ENCODE results near the gene TCF4.

The TCF4 gene

DNA sequence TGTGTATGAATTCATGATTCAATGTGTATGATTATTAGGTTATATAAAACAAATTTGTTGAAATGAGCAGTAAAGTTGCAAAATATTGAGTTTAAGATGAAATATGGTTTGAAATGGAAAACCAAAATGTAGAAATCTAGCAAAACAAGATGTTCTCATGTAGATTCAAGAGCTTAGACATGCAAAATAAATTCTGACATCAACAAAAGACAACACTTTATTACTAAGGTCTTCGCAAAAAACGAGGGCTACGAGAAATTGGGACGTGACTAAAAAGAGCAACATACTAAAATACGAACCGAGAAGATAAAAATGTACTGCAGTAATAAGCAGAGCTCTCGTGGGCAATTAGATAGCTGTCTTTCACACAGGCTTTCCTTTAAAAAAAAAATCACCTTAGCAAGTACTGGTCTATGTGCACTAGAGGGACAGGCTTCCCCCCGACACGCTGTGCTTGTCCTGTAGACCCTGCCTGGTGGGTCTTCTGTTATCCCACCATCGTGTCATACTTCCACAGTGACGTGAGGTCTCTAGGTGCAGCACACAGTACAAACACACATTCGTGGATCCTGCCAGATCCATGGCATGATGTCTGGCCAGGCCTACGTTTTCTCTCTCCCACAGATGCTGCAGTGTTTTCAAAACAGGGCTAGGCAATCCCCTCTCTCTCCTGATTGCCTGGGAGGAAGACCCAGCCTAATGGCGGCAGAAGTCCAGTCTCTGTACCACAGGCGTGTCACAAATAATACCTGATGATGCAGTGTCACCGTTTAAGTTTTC is 240.8 kb downstream of the TCF4 start:
- no peak for DNase-seq (ENCODE audit: low spot score)

DNA sequence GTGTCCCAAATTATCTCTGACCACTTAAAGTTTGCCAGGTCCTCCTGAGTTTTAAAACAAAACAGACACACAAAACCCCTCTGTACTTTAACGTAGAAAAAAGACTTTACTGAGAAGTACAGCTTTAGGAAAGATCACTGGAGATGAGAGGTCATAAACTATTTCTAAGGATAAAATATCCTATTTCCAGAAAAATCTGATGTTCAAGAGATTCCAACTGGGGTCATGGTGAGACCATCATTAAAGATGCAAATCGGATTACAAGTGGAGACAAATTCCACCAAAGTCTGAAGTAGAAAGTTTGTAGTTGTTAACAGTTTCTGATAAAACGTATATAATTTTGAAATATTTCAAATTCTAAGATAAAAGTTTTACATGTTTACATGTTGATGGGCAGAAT is 241.6 kb downstream of the TCF4 start:
- no peak for DNase-seq (ENCODE audit: low spot score)

DNA sequence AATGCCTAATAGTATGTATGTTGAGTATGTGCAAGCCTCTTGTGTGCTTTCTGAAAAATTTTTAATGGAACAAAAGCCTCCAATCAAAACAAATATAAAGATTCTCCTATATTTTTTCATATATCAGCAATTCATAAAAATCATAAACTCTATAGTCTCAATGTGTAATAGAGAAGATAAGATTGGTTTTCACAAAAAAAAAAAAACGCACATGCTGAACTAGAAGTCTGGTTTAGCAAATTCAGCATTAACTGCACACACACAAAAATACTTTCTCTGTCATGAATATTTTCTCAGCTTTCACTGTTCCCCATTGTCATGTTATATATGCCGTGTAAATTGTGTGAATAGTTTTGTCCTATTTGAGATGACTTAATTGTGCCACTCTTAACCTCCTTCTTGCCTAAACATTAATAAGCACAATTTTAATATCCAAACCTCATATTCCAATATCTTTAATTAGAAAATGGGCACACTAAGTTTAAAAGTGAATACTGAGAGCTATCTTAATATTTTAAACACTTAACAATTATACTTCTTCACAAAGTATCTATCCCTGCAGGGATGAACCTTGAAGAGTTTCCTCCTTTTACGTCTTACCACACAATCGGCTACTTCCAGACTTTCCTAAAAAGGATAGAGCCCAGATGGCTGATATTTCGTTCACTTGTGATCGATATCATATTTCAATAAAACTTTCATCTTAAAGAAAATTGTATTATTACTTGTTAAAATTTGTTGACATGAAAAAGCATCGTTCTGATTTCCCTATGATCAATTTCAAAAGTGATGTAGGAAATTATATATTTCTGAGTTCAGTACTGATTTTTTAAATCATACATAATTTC is 242.7 kb downstream of the TCF4 start:
- DNase-seq (ENCODE audit: low spot score) = no peak

DNA sequence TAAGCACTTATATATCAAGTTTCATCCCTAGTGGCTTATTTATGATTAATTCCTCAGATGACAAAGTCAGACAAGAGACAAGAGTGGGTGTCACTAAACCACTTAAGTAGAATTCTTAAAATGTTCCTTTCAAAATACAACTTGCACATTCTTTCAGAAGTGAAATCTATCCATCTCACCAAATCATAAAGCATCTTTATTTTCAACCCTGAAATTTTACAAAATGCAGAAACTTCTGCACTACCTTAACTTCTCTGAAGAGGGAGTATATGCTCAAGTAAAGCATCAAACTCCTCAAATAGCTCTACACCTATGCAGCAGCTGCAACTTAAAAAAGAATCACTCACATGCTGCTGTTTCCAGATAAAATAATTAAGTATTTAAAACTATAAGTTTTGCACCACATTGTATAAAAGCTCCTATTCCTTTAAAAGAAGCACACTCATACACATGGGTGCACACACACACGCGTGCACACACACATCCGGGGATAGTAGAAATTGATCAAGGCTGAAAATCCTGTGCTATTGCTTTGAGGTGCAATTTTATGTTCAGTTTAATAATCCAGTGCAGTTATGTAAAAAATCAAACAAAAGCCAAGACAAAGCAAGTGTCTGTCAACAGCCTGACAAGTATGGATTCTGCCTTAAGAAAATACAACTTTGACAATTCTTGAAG is 244.5 kb downstream of the TCF4 start:
- peak; percentile 78 for DNase-seq (ENCODE audit: low spot score)

DNA sequence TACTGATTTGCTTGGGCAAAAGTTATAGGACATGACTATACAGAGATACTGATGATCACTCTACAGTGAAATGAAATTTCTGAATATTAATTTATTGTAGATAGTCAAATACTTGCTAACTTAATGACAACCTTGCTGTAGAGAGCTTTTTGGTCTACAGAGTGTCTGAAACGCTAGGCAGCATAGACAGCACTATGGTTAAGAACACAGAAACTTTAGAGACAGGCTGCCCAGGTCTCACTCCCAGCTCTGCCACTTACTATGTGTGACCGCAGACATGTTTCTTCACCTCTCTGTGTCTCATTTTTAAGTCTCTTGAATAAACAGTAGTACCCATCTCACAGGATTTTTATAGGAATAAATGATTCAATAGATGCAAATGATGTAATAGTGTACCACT is 247.0 kb downstream of the TCF4 start:
- DNase-seq (ENCODE audit: low spot score) = no peak

DNA sequence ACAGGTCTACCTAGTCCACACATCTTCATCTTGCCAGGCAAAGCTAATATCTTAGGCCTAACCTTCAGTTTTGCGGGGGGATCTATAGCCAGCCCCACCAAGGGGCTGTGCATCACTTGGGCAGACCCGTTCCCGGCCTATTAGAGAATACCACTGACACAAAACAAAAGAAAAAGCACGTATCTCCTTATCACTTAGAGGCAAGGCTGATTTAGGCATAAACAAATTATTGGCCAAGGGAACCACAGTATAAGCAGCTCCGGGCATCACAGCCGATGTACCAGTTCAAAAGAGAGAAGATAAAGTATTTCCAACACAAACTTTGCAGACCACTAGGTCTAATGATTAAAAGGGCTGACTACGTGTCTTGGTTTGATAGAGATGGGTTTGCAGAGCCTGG is 248.0 kb downstream of the TCF4 start:
- DNase-seq (ENCODE audit: low spot score) = no peak

DNA sequence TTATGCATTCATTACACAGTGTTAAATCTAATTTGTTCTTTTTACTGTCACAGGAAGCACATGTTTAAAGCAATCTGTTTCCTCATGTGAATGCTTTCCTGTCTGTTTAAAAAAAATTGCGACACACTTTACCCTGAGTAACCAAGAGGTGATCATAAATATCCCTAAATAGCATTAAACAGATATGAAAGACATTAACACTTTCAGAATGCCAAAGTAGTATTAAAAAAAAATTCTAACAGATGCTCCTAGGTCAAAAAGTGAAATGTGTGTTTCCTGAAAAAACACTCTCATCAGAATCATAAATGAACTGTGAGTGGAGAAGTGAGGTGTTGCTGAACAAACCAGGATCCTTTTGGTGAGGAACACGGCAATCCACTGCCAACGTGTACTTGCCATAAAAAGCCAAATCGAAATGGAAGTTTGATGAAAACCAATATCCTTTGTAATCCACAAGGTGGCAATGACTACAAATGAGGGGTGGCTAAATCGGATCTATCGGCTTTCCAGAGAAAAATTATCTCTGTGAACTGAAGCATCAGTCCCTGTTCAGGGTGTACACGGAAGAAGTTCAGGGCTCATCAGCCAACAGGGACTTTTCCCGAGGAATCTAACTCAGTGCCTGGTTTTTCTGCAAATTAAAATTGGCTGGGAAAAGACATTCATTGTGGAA is 248.9 kb downstream of the TCF4 start:
- no peak for DNase-seq (ENCODE audit: low spot score)

DNA sequence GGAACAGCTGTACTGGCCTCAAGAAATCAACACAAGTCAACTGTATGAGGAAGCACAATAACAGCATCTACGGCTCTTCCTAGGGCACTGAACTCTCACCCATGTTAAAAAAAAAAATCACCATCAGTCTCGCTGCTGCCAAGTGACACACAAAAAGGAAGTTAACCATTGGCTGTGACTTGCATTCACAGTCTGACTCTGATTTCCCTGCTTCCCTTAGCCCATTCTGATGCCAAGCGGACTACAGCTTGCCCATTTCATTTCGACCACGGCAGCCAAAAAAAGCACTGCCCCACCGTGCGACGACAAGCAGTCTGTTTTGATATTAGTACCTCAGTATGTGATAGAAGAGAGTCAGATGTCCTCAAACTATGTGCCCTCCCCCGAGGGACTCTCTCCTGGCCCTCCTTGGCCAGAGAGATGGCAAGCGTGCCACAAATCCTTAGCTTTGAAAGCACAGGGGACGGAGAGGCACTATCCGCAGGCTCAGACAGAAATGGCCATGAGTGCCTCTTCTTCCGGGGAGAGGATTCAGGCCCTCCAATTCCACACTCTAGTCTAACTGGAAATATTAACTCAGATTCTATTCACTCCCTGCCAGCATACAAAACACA is 250.0 kb downstream of the TCF4 start:
- DNase-seq (ENCODE audit: low spot score) = no peak

DNA sequence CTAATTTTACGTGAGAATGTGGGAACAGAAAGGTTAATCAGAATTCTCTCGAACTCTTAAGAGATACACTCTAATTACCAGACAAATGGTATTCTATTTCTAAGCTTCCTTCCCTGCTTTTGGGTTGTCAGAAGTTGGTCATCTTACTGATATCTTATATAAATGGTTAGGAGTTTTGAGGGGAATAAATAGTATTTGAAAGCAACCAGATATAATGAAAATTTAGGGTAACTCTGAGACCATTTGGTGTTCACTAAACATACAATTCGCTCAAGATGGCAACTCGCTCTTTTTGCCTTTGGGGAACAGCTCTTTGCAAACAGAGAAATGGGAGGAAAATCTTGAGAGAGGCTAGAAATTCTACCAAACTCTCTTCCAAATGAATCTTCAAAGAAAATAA is 250.9 kb downstream of the TCF4 start:
- no peak for DNase-seq (ENCODE audit: low spot score)

DNA sequence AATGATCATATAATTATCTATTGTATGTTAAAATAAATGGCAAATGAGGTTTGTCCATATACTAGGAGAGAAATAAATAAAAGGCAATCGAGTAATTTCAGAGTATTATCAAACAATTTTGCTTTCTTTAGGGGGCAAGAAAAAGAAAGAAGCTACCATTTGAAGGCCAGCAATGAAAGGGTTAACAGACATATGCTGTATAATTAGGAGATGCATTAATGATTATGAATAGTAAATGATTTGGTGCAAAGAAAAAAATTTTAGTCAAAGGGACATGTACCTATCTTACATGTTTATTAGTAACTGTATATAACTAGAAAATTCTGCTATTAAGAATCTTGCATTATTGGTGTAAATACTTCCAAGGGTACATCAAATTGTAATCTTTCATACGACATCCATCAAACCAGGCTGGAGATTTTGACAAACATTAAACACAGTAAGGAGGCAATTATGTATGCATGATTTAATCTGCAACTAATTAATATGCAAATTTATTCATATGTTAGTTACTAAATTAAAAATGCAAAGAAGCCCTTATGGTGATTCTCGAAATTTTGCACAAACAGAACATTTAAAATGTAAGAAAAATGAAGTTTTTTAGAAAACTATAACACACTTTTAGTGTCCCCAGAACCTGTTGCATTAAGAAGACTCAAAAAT is 251.4 kb downstream of the TCF4 start:
- no peak for DNase-seq (ENCODE audit: low spot score)

DNA sequence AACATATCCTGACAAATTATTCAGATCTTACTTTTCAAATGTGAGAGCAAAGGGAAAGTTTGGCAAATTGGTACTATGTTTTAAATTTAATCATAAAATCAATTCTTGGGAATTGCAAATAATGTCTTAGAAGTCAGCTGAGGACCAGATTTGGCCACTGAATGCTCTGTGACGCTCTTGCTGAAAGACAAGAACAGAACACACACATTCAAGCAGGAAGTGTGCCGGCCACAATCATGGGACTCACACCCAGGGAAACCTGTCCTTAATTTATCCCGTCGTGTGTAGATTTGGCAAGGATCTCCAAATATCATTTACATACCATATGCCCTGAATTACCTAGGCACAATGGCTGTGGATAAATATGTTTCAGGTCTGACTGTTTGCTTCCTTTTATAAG is 253.1 kb downstream of the TCF4 start:
- DNase-seq (ENCODE audit: low spot score) = no peak

DNA sequence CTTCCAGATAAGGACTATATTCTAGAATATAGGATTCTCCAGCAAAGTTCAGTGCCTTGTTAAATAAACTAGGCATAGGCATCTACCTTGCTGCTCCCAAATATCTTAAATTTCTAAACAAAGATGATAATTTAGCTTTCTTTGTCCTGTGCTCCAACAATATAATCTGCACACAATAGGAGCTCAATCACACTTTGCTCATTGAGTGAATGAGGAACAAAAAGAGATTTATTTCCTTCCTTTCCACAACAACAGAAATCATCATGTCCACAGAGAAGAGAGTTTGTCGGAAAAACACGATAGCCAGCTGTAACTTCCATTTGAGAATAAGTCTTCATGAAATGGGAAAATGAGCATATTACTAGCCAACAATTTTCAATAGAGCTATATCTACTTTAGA is 256.7 kb downstream of the TCF4 start:
- no peak for DNase-seq (ENCODE audit: low spot score)

DNA sequence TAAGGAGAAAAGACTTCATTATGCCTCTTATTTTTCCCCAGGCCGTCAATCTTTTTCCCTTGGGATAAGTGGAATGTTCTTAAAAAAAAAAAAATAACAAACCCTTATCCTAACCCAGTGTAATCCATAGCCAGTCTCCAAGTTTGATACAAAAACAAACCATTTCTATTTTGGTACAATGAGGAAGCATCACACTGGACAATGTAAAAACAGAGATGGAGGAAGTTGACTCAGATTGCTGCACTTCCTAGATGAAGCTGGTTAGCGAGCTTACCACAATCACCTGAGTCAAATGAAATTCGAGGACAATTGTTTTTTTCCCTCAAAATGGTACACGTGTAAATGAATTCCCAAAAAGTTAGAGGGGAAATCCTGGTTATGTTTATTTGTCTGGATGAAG is 259.7 kb downstream of the TCF4 start:
- no peak for DNase-seq (ENCODE audit: low spot score)

DNA sequence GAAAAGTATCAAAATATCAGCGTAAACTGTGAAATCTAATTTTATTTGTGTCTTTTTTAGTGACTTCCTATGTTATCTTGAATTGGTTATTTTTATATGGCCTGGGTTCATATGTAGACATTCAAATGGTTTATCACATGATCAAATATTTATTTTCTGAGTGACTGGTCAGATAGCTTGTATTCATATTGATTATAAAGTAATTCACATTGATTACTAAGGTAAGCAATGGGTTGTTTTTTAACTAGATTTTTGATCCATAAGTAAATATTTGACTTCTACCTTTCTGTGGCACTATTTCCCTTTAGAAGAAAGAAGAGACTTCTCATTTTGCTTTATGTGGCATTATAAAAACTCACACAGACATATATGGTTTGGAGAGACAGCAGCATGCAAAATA is 260.5 kb downstream of the TCF4 start:
- no peak for DNase-seq (ENCODE audit: low spot score)

DNA sequence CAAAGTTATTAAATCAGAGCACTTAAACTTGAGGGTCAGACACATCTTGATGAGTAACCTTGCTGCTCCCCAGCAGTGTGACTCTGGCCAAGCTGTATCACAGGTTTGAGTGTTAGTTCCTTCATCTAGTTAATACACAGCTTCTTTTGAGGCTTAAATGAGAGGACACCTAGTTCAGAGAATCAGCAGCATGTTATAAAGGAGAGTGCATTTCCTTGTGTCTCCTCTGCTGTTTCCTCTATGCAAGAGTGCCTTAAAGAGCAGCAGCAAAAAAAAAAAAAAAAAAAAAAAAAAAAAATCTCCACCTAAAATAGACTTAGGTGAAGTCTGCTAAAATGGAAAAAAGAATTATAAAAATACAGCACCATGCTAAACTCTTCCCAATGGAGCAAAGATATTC is 261.9 kb downstream of the TCF4 start:
- DNase-seq (ENCODE audit: low spot score) = peak; percentile 52

DNA sequence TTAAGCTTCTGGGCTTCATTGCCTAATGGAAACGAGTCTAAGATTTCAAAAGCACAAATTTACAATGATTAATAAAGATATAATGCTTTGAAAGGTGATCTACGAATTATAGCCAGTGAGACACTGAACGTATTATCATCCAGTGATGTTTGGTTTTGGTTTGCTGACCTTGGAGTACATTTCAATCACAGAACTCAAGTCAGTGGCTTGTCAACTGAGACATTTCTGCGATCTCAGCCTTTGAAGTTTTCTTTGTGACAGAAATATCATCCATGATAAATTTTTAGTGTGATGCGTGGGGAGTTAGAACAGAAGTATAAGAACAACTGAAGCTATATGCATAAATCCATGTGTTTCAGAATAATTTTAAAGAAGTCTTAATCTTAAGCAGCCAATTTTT is 263.8 kb downstream of the TCF4 start:
- DNase-seq (ENCODE audit: low spot score) = peak; percentile 60

DNA sequence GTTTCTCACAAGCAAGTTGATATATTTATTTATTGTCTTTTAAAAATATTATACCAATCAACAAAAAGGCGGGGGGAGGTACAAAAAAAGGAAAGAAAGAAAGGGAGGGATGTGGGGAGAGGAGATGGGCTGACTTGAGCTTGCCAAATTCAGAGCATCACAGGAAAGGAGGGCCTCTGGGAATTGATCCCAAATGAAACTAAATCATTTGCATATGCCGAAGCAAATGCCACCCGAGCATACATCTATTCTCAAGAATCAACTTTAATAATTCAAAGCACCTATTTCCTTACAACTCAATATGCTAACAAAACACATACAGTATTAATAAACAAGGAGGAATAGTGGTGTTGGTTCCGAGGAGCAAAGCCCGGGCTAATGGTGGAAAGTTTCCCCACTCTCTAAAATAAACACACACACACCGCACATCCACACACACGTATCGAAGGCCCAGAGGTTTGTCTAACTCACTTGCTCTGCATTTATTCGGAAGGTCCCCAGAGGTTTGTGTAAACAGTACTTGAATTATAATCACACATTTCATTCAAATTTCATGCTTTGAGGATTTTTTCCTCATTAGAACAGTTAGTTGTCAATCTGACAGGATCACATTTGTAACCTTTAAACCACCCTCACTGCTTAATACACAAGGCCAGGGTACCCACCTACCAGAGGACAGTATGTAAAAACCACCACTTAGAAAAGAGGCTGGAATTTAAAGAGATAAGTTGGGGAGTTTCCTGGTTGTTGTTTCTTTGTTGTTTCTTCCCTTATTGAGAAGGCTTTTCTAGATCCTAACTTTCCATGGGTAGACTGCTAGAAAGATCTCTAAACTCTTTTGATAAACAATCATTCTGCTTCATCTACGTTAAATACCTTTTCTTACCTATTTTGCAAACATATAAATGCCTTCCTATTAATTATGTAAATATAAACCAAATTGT is 264.7 kb downstream of the TCF4 start:
- peak; percentile 80 for DNase-seq (ENCODE audit: low spot score)

DNA sequence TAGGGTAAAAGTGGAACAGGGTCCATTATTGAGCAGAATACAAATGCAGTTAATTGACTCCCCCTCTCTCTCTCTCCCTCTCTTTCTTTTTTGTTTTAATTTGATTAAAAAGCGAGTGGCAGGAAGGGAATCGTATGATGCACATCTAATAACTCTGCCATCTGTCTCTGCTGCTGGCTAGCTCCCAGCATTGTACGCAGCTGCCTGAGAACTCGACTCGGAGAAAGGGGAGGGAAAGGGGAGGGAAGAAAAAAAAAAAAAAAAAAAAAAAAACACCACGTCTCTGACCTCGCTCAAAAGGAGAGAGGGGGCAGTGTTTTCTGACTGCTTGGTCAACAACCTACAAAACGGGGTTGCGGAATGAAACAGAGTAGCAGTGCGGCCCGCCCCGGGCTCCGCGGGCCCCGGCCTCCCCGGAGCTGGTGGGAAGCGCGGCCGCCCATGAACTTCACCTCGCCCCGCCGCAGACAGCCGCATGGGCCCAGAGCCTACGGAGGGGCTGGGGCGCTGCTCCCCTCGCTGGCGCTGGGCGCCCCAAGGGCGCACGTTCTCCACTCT is 265.7 kb downstream of the TCF4 start:
- peak; percentile 96 for DNase-seq (ENCODE audit: low spot score)

DNA sequence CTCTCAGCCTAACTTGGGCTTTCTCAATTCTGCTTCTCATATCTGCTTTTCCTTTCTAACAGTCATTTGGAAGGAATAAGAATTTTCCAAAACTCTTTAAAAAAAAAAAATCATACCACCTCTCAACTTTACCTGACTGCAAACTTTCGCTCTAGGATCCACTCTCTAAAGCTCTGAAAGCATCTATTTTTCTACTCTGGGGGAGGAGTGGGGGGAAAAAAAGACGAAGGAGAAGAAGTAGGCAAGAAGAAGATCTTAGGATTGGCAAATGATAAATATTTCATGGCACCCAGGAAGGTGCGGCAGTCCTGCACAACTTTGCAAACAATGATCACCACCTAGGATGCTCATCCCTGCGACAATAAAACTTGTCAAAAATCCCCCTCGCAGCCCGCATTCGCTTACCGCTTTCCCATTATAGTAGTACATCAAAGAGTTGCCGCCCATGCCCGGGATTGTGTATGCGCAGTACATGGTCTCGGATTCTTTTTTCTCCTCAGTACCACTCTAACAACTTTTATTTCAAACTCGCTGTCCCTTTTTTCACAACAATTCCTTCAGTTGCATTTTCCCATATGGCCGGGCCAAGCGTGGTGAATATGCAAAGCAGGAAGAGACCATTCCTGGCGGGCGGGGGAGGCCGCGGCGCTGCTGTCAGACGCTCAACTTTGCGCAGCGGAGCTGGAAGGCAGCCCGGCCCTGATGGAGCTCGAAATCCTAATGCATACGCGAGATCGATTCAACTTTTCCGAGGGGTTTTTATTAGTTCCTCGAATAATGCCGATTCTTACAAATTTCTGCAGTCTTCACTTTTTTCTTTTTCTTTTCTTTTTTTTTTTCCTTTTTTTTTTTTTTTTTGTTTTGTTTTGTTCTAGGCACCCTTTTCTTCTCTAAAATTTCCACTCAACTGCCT is 266.5 kb downstream of the TCF4 start:
- peak; percentile 96 for DNase-seq (ENCODE audit: low spot score)

All from NAMALWA (cell line).